ENCODE data around the gene KIF18B. TPM values are rescaled to one million over a fixed set of nuclear protein-coding genes. Genes with fewer than 3 reads are reported as not detected.
A peak's percentile ranks its signal among the peaks of the same experiment; 100 is the strongest.

Gene KIF18B
- total and polyA plus RNA-seq, 2 donors from 2014 or later = 0.44 TPM; not detected in 1

DNA sequence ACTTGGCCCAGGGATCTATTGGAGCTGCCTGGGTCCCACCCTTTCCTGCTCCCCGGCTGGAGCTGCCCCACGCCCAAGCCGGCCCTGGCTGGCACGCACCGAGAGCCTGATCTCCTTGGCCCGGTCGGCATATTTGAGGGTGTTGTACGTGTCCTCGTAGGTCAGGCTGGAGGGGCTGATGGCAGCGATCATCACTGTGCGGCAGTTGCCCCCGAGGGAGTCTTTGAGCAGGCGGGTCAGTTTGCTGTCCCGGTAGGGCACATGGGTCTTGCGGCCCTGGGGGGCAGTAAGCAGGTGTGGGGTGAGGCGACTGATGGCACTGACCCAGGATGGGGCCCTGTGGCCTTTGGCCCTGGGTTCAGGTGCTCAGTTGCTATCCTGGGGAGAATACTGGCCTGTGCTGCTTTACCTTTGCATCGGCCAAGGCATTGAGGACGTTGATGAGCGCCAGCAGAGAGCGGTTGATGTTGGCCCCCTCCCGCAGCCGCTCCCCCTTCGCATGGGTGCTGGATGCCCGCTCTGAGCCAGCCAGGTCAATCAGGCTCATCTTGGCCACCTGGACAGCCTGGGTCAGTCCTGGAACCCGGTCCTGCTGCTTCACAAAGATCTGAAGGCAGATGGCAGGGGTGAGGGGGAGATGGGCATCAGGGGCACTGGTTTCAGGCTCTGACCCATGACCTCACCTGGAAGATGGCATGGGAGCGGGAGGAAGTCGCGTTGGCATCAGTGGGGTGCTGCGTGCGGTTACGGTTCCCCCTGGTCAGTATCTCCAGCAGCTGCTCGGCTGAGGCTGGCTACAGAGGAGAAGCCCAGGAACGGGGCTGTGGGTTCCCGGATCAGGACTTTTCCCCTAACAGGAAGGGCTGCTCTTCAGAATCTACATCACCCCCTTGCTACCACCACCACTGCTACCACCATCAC, 13.5 kb downstream of the KIF18B start:
- Histone ChIP-seq H3K27ac (ENCODE audit: low read depth in 2 of 2, low read length in 2 of 2) (no peak overlapping the region), H3K9ac (ENCODE audit: low read length in 3 of 3) (no peak overlapping the region), H3K4me3 (ENCODE audit: low read length in 3 of 3) (no peak overlapping the region), H3K36me3 (ENCODE audit: control insufficient read depth in 2 of 3, insufficient read depth in 3 of 3, low read length in 3 of 3) (no peaks in the 10 kb centered on the region), H3K27me3 (ENCODE audit: control insufficient read depth, insufficient read depth, low read length) (no peaks in the 10 kb centered on the region), H3K4me1 (ENCODE audit: control insufficient read depth in 2 of 3, insufficient read depth in 2 of 3, low read depth in 1 of 3, low read length in 3 of 3) (no peaks in the 10 kb centered on the region), H3K9me3 (ENCODE audit: control insufficient read depth in 2 of 3, insufficient read depth in 1 of 3, low read length in 3 of 3) (no peaks in the 10 kb centered on the region)
- FAIRE-seq (no peak), DNase-seq (peak in 2 of 5 donors; percentile 38 to 66)
- TF ChIP-seq, protein P1, sequence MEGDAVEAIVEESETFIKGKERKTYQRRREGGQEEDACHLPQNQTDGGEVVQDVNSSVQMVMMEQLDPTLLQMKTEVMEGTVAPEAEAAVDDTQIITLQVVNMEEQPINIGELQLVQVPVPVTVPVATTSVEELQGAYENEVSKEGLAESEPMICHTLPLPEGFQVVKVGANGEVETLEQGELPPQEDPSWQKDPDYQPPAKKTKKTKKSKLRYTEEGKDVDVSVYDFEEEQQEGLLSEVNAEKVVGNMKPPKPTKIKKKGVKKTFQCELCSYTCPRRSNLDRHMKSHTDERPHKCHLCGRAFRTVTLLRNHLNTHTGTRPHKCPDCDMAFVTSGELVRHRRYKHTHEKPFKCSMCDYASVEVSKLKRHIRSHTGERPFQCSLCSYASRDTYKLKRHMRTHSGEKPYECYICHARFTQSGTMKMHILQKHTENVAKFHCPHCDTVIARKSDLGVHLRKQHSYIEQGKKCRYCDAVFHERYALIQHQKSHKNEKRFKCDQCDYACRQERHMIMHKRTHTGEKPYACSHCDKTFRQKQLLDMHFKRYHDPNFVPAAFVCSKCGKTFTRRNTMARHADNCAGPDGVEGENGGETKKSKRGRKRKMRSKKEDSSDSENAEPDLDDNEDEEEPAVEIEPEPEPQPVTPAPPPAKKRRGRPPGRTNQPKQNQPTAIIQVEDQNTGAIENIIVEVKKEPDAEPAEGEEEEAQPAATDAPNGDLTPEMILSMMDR (IDR thresholded peaks at IDR 0.05; ENCODE audit: borderline replicate concordance, extremely low read depth, insufficient read depth) = no peak
- intact Hi-C loops (cut with DNase I) = no loop called here

DNA sequence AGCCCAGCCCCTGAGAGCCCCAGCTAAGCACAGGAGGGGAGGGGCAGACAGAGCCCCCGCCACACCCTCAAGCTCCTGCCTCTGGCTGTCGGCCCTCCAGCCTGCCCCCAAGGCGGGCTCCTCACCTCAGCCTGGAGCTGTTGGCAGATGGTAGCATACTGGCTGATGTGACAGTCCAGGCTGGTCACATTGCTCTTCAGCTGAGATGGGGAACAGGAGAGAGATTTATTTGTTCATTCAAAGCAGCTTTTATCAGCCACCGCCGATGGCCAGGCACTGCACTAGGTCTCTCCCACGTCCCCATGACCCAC, 14.8 kb downstream of the KIF18B start:
- no peaks in the 10 kb centered on the region for H3K9me3 ChIP-seq (ENCODE audit: control insufficient read depth in 2 of 3, insufficient read depth in 1 of 3, low read length in 3 of 3)
- TF ChIP-seq, protein P1 (IDR thresholded peaks at IDR 0.05; ENCODE audit: borderline replicate concordance, extremely low read depth, insufficient read depth) = no peak
- FAIRE-seq = no peak
- H3K4me1 ChIP-seq (ENCODE audit: control insufficient read depth in 2 of 3, insufficient read depth in 2 of 3, low read depth in 1 of 3, low read length in 3 of 3) = no peaks in the 10 kb centered on the region
- H3K27ac ChIP-seq (ENCODE audit: low read depth in 2 of 2, low read length in 2 of 2) = no peak overlapping the region
- DNase-seq = peak in 1 of 5 donors; percentile 34
- no peaks in the 10 kb centered on the region for H3K27me3 ChIP-seq (ENCODE audit: control insufficient read depth, insufficient read depth, low read length)
- intact Hi-C loops (cut with DNase I) = no loop called here
- H3K36me3 ChIP-seq (ENCODE audit: control insufficient read depth in 2 of 3, insufficient read depth in 3 of 3, low read length in 3 of 3) = no peaks in the 10 kb centered on the region
- no peak overlapping the region for H3K9ac ChIP-seq (ENCODE audit: low read length in 3 of 3)
- no peak overlapping the region for H3K4me3 ChIP-seq (ENCODE audit: low read length in 3 of 3)

DNA sequence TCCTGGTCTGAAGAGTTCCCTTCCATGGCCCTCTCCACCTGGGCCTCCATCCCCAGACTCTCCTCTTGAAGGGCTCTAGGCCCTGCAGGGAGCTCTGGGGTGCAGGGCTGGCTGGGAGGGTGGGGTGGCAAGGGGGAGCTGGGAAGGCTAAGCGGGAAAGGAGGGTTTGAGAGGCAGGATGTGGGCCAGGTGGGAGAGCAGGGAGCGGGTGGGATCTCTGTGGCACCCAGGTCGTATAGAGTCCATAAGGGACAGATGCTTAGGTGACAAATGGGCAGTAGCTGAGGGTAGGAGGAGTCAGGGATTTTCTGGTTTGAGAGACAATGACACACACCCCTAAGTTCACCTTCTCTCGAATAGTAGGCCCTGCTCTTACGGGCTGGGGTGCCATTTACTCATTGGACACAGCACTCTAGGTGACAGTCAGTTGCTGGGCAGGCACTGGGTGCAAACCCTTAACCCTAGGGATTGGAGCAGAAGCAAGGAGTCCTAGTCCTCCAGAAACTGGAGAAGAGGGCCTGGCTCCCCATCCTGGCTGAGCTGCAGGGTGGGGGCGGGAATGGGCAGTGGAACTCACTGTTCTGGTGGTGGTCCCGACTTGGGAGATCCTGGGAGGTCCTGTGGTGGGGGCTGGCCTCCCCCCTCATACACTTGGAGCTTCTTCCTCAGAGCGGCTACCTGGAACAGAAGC, 15.3 kb downstream of the KIF18B start:
- Histone ChIP-seq H3K9me3 (ENCODE audit: control insufficient read depth in 2 of 3, insufficient read depth in 1 of 3, low read length in 3 of 3) (no peaks in the 10 kb centered on the region), H3K27me3 (ENCODE audit: control insufficient read depth, insufficient read depth, low read length) (no peaks in the 10 kb centered on the region), H3K36me3 (ENCODE audit: control insufficient read depth in 2 of 3, insufficient read depth in 3 of 3, low read length in 3 of 3) (no peaks in the 10 kb centered on the region), H3K4me3 (ENCODE audit: low read length in 3 of 3) (no peak overlapping the region), H3K9ac (ENCODE audit: low read length in 3 of 3) (no peak overlapping the region), H3K4me1 (ENCODE audit: control insufficient read depth in 2 of 3, insufficient read depth in 2 of 3, low read depth in 1 of 3, low read length in 3 of 3) (no peaks in the 10 kb centered on the region), H3K27ac (ENCODE audit: low read depth in 2 of 2, low read length in 2 of 2) (no peak overlapping the region)
- DNase-seq = peak in 2 of 5 donors; percentile 25 to 47
- no peak for FAIRE-seq
- TF ChIP-seq, protein P1 (IDR thresholded peaks at IDR 0.05; ENCODE audit: borderline replicate concordance, extremely low read depth, insufficient read depth) = no peak
- intact Hi-C loops (cut with DNase I) = no loop called here
